ENCODE results near the gene IRF2BP2.

DNA sequence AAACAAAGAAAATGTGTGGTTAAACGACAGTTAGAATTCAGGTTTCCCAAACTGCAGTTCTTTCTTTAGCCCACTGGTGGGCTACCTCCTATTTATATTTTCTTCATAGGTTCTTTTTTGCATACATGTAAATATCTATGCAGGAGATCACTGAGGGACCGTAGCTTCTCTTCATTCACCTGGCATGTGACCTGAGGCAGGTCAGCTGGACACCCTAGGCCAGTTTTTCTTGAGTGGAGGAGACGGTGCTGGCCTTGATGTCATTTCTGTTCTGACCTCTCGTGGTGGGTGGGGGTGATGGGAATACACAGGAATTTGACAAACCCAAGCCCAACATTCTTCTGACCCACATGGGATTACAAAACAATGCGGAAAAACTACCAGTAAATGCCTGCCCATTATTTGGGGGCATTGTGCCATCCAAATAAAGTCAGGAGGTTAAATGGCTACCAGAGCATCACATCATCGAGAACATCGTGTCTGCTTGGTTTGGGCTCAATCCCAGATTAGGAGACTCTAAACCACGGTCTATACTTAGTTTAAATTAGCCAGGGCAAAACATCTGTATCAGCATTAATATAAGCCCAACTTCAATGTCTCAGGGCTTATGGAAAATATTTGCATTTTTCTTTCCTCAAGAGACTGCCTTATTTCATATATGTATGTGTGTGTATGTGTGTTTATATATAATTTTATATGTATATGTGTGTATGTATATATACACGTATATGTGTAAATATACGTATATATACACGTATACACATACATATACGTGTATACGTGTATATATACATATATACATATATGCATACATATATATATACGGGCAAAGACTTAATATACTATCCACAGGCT, 7.4 kb upstream of the IRF2BP2 start:
- TF ChIP-seq NFYC (CRISPR knock-in tag; IDR thresholded peaks at IDR 0.05), result no peak
- no peak for TF ChIP-seq PATZ1 (CRISPR knock-in tag; IDR thresholded peaks at IDR 0.05)
- TF ChIP-seq FOXP1 (IDR thresholded peaks at IDR 0.05), result no peak
- TF ChIP-seq FOXP1 (CRISPR knock-in tag; IDR thresholded peaks at IDR 0.05), result no peak
- no peak for TF ChIP-seq CTCF (CRISPR knock-in tag; IDR thresholded peaks at IDR 0.05)
- no peak for TF ChIP-seq SUZ12 (IDR thresholded peaks at IDR 0.05; ENCODE audit: low read depth, low read length)
- no peak for TF ChIP-seq ZNF136 (CRISPR knock-in tag; IDR thresholded peaks at IDR 0.05; ENCODE audit: low read depth)
- TF ChIP-seq FOXC1 (CRISPR knock-in tag; IDR thresholded peaks at IDR 0.05; ENCODE audit: borderline replicate concordance), result no peak
- TF ChIP-seq SMAD3 (CRISPR knock-in tag; IDR thresholded peaks at IDR 0.05), result no peak; the same call in 1 of the 2 replicates
- TF ChIP-seq CEBPG (CRISPR knock-in tag; IDR thresholded peaks at IDR 0.05), result no peak
- no peak for TF ChIP-seq POLR2AphosphoS5 (IDR thresholded peaks at IDR 0.05; ENCODE audit: low read depth, low read length)
- TF ChIP-seq ELF4 (CRISPR knock-in tag; IDR thresholded peaks at IDR 0.05; ENCODE audit: borderline replicate concordance), result no peak
- no peak for TF ChIP-seq GLI4 (CRISPR knock-in tag; IDR thresholded peaks at IDR 0.05; ENCODE audit: borderline replicate concordance)

All from HepG2 (cell line).